Psoas muscle (tissue), 8 donors: Measurements from ENCODE around the gene CCDC28A. TPM values are rescaled to one million over a fixed set of nuclear protein-coding genes. Genes with fewer than 3 reads are reported as not detected.

Experiments
- ATAC-seq, 4 donors: fragments of 200-7000 bp; cut with Tn5 transposase; one replicate each; pipeline ENCODE4 v1.9.1; 2020; ENCODE audit warnings: moderate library complexity in 3 of 4, mild to moderate bottlenecking in 2 of 4
- DNase-seq, 2 donors: peaks; one replicate each; pipeline ENCODE4 v3.0.0-alpha.2; 2020
- H3K27ac ChIP-seq: fragments of 200-600 bp; one replicate; pipeline ENCODE4 v1.8.0; 2022
- H3K27me3 ChIP-seq, 3 donors: fragments of 200-600 bp in 1 of 3; one replicate each; pipeline versions ENCODE4 v1.6.1 to v1.8.0; 2013 to 2022; ENCODE audit warnings: low read length in 2 of 3, mild to moderate bottlenecking in 2 of 3, moderate library complexity in 1 of 3; ENCODE audit not compliant: insufficient read depth in 3 of 3
- H3K36me3 ChIP-seq, 2 donors: fragments of 200-600 bp in 1 of 2; one replicate each; pipeline versions ENCODE4 v1.6.1 to v1.8.0; 2013 to 2022; ENCODE audit warnings: low read depth in 1 of 2, mild to moderate bottlenecking in 1 of 2, moderate library complexity in 1 of 2; ENCODE audit not compliant: insufficient read depth in 1 of 2
- H3K4me1 ChIP-seq: fragments of 200-600 bp; one replicate; pipeline ENCODE4 v1.8.0; 2022
- H3K4me3 ChIP-seq: fragments of 200-600 bp; one replicate; pipeline ENCODE4 v1.8.0; 2022; ENCODE audit warnings: mild to moderate bottlenecking
- H3K9me3 ChIP-seq: fragments of 200-600 bp; one replicate; pipeline ENCODE4 v1.8.0; 2022
- whole genome bisulfite sequencing, 3 donors: extraction: QIAGEN DNeasy Blood & Tissue Kit; methylation state at CpG; one replicate each; pipeline versions ENCODE4 v1.1.6 to v1.1.7; 2013; 5-methylcytosine and 5-hydroxymethylcytosine counted together
- intact Hi-C, 2 donors: fragments of 100-400 bp; cut with DNase I; formaldehyde crosslinking; loops; one replicate each; pipeline versions ENCODE4 v1.11.0 to v1.14.2; 2022
- polyA plus RNA-seq, 3 donors: library from polyadenylated mRNA; stranded (reverse); fragments of 200-250 nt; gene quantifications; one replicate each; pipeline ENCODE4 v1.2.3, GENCODE V29; 2013
- total RNA-seq, 4 donors: library from RNA; stranded (reverse); fragmentation: NEBNext Ultra II Directional in 2 of 4; extraction: Animal tissue kit (Norgen Biotek cat#: 25700) in 2 of 4; gene quantifications; one replicate each; pipeline versions ENCODE4 v1.2.1 to v1.2.4, GENCODE V29; 2021 to 2023
- TF ChIP-seq, protein P1 (sequence below): fragments of 200-600 bp; IDR thresholded peaks from one replicate; pipeline ENCODE4 v1.8.0; 2022; ENCODE audit warnings: antibody characterized with exemption
- donor health status: healthy with polysubstance abuse.
- donor health status: DM: no; HTN: no; CAD: no; lungs with moderate emphysema.
- donor health status: Bipolar disorder and iron deficiency.
- donor health status: healthy.
- donor health status: DM: yes; HTN: yes; CAD: no.
- donor health status: DM: no; HTN: no; CAD: no.
- donor health status: DM: no; HTN: no; CAD: no.
- donor health status: DM: yes; HTN: yes; CAD: no.

CCDC28A gene
- total and polyA plus RNA-seq, 7 donors, result 4.7 to 6.7 (median 5.3) TPM

DNA sequence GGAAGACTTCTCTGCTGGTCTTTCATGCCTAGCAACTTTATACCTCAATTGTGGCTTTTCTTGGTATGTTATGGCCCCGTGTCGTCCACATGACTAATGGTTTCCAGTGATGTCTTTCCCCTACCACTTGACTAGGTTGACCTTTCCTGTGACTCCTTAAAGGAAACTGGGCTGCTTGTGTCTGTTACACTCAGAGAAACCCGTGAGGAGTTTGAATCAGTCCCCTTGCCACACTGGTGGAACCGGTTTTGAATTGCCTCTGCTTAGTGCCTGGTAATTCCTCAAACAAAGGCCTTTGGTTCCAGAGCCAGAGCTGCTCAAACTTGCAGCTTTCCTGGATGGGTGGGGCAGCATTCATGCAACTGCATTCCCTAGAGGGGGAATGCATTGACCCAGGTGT is 44.2 kb downstream of the CCDC28A start:
- 46 to 56% (median 47%) methylated on average over 4 of the region's 4 CpGs for WGBS, 3 donors
- Histone ChIP-seq H3K4me1 (no peaks in the 10 kb centered on the region), H3K9me3 (no peaks in the 10 kb centered on the region), H3K36me3 (no peaks in the 10 kb centered on the region), H3K4me3 (no peak overlapping the region), H3K27ac (no peak overlapping the region), H3K27me3 (no peaks in the 10 kb centered on the region)
- ATAC-seq (no peak), DNase-seq (no peak)
- intact Hi-C loops, result loop anchor here (5.0 to 10.0 kb wide), 3 partner anchors 287 to 545 kb away; no protein-coding TSS in a partner anchor
- TF ChIP-seq, protein P1, sequence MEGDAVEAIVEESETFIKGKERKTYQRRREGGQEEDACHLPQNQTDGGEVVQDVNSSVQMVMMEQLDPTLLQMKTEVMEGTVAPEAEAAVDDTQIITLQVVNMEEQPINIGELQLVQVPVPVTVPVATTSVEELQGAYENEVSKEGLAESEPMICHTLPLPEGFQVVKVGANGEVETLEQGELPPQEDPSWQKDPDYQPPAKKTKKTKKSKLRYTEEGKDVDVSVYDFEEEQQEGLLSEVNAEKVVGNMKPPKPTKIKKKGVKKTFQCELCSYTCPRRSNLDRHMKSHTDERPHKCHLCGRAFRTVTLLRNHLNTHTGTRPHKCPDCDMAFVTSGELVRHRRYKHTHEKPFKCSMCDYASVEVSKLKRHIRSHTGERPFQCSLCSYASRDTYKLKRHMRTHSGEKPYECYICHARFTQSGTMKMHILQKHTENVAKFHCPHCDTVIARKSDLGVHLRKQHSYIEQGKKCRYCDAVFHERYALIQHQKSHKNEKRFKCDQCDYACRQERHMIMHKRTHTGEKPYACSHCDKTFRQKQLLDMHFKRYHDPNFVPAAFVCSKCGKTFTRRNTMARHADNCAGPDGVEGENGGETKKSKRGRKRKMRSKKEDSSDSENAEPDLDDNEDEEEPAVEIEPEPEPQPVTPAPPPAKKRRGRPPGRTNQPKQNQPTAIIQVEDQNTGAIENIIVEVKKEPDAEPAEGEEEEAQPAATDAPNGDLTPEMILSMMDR, result no peak

DNA sequence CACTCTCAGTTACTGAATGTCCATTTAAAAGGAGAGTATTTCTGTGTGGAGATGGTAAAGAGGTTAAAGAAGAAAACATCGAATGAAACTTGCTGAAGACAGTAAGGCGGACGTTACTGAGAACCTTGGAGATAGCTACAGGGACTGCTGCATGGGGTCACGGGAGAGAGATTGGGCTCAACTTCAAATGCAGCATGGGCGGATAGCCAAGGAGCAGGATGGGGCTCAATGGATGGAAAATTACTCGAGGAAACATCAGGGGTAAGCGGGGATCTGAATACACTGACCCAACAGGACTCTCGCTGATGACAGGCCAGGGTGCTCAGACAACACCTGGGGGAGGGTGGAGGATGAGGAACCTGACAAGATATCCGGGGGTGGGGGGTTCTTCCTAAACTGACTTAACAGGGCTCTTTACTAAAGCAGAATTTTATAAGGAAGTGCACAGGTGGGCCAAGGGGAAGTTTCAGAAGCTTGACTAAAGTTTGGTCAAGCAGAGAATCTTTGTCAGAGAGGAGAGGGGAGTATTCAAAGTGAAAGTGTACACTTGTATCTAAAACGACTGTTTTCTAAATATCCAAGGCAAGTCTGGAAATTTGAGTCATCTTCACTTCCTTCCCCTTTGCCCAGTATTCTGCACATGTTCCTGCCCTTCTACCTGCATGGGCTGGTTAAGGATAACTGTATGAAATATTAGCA is 45.1 kb downstream of the CCDC28A start:
- Histone ChIP-seq H3K4me3 (no peak overlapping the region), H3K4me1 (no peaks in the 10 kb centered on the region), H3K27ac (no peak overlapping the region), H3K27me3 (no peaks in the 10 kb centered on the region), H3K36me3 (no peaks in the 10 kb centered on the region), H3K9me3 (no peaks in the 10 kb centered on the region)
- 51 to 60% (median 56%) methylated on average over 10 of the region's 10 CpGs for WGBS, 3 donors
- TF ChIP-seq, protein P1, result no peak
- DNase-seq (no peak), ATAC-seq (no peak)
- intact Hi-C loops, result loop anchor here (5.0 to 10.0 kb wide), 3 partner anchors 286 to 544 kb away; no protein-coding TSS in a partner anchor

DNA sequence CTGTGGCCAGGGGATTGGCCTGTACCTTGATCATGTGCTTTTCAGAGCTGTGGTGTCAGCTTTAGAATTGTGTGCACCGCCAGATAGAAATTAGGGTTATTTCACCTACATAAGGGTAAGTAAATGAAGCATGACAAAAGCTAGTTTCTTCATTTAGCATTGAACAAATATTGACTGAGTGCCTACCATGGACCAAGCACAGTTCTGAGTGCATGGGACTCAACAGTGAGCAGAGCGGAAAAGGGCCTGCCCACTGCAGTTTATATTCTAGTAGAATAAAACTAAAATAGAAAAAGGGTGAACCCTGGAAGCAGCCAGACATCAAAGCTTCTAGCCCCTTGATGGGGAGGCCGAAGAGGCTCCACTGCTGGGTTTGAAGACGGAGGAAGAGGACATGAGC is 48.0 kb downstream of the CCDC28A start:
- Histone ChIP-seq H3K4me1 (no peaks in the 10 kb centered on the region), H3K27ac (no peak overlapping the region), H3K9me3 (no peaks in the 10 kb centered on the region), H3K4me3 (no peak overlapping the region), H3K36me3 (no peaks in the 10 kb centered on the region), H3K27me3 (no peaks in the 10 kb centered on the region)
- TF ChIP-seq, protein P1, result no peak
- WGBS, 3 donors, result 89 to 98% (median 93%) methylated on average over 4 of the region's 4 CpGs
- DNase-seq (no peak), ATAC-seq (no peak)
- intact Hi-C loops, result no loop called here

DNA sequence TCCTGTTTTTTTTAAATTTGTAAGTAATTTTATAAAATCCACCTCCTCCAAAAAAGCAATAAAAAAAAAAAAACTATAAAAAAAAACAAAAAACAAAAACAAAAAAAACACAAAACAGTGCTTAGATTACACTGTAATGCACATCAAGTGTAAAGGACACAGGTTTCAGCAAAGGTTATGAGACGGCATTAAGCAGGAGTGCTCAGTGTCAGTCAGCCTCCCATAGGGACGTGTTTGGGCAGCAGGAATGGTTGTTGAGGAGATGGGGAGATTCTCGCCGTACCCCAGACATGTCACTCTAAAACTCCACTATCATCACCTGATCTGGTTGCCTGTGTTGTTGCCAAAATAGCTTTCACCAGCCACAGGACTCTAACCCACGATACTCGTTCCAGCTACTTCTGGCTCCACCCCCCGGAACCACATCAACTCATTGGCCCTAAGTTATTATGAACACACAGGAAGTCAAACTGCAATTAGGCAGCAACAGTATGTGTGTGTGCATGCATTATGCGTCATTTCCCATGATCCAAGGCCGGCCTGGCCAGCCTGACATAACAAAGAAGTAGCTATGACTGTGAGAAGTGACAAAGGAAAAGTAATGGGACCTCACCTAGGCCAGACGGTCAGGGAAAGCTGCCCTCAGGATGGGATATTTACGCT is 51.0 kb downstream of the CCDC28A start:
- ATAC-seq, result no peak
- no peaks in the 10 kb centered on the region for H3K9me3 ChIP-seq
- DNase-seq, result no peak
- no peaks in the 10 kb centered on the region for H3K27me3 ChIP-seq
- H3K4me1 ChIP-seq, result no peaks in the 10 kb centered on the region
- no peak overlapping the region for H3K4me3 ChIP-seq
- no peak overlapping the region for H3K27ac ChIP-seq
- TF ChIP-seq, protein P1, result no peak
- intact Hi-C loops, result no loop called here
- 81 to 83% (median 83%) methylated on average over 11 of the region's 11 CpGs for WGBS, 3 donors
- H3K36me3 ChIP-seq, result no peaks in the 10 kb centered on the region
